AG09319 (cell line): ENCODE data around the gene SYCE3.

Experiments used
- DNase-seq: peaks from one replicate; pipeline ENCODE4 v3.0.0-alpha.2; 2010; ENCODE audit warnings: low read depth; ENCODE audit errors: extremely low read depth
- CTCF ChIP-seq: IDR thresholded peaks from 2 replicates; pipeline ENCODE4 v1.5.1; 2011; ENCODE audit warnings: low read depth, mild to moderate bottlenecking, inconsistent platforms, low read length, moderate library complexity

Gene SYCE3

GRCh38 chr22:50577987-50578775 lies 15.5 kb upstream of the SYCE3 start, which contains the start of gene CPT1B:
Gene CPT1B (minus strand): TSS chr22:50578427. CDS start chr22:50577915, 512 bp downstream.
- DNase-seq: no peak
- no peak; the same call in 1 of the 2 replicates for TF ChIP-seq CTCF

- no peak for TF ChIP-seq CTCF
- DNase-seq: no peak
Measured at GRCh38 chr22:50577697-50577986, 14.9 kb upstream of the SYCE3 start.

- TF ChIP-seq CTCF: no peak
- DNase-seq: no peak
Measured at GRCh38 chr22:50576806-50577696, 14.3 kb upstream of the SYCE3 start.

- no peak for DNase-seq
- TF ChIP-seq CTCF: no peak; the same call in 1 of the 2 replicates
Measured at GRCh38 chr22:50576070-50576469, 13.4 kb upstream of the SYCE3 start.

GRCh38 chr22:50575426-50575941 lies 12.8 kb upstream of the SYCE3 start:
- no peak for TF ChIP-seq CTCF
- DNase-seq: no peak

- TF ChIP-seq CTCF: no peak
- DNase-seq: no peak
Measured at GRCh38 chr22:50574383-50574755, 11.7 kb upstream of the SYCE3 start.
